NCI-H748 (cell line): ENCODE results near the gene SELENOK.

Experiments used
- DNase-seq: peaks from one replicate; lab custom pipeline; 2025; ENCODE audit not compliant: unreplicated experiment; lab: John Stamatoyannopoulos, UW

SELENOK gene

GRCh38 chr3:53884623-53885022, 7.0 kb downstream of the SELENOK start:
- no peak for DNase-seq

DNA sequence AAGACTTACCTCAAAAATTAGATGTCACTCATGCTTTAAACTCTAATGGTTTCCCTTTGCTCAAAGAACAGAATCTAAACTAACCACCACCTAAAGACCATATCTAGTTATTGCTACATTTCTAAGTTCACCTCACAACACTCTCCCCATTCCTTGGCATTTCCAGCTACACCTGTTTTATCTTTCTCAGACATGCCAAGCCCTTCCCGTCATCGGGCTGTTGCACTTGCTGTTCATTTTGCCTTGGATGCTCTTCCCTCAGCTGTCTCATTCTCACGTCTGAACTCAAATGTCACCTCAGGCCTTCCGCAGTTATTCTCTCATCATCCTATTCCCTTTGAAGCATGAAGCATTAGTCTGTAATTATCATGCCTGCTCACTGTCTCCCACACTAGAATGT, 8.7 kb downstream of the SELENOK start:
- no peak for DNase-seq

GRCh38 chr3:53881691-53882593, 9.7 kb downstream of the SELENOK start, which contains the start of gene ACTR8:
Gene ACTR8 (minus strand): TSS chr3:53882152. CDS start chr3:53882101, 51 bp downstream.
- peak; percentile 86 for DNase-seq

DNA sequence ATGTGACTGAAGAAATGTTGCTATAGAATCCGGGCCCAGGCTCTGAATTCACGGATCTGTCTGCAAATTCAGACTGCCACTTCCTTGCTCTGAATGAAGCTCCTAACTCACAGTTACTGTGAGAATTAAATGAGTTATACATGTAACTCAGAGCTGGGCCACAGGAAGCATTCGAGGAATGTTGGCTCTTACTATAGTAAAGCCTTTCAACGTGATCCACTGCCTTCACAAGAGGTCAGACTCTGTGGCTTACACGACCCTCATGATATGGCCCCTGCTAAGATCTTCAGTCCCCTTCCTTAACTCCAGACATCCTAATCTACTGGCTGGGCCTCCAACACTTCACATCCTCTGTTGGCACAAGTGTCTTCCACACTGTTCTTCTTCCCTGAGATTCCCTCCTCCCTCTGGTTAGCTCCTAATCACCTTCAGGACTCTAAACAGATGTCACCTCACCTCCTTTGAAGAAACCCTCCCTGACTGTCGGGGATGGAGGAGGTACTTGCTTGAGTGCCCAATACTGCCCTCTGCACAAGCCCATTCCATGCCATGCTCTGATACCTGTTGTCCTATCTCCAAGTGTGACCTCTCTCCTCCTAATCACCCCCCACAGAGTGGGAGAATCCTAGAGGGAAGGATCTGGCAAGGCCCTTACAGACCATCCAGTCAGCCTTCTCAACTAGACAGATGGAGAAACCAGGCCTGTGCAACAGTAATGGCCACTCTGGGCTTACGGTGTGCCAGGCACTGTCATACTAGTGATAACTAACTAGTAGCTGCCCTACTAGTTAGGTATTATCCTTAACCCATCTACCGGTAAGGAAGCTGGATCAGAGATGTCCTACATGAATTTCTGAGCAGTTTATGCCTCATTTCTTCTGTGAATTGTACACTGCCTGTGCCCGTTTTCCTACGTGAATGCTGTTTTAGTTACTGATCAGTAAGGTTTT, 11.0 kb downstream of the SELENOK start:
- DNase-seq: no peak

DNA sequence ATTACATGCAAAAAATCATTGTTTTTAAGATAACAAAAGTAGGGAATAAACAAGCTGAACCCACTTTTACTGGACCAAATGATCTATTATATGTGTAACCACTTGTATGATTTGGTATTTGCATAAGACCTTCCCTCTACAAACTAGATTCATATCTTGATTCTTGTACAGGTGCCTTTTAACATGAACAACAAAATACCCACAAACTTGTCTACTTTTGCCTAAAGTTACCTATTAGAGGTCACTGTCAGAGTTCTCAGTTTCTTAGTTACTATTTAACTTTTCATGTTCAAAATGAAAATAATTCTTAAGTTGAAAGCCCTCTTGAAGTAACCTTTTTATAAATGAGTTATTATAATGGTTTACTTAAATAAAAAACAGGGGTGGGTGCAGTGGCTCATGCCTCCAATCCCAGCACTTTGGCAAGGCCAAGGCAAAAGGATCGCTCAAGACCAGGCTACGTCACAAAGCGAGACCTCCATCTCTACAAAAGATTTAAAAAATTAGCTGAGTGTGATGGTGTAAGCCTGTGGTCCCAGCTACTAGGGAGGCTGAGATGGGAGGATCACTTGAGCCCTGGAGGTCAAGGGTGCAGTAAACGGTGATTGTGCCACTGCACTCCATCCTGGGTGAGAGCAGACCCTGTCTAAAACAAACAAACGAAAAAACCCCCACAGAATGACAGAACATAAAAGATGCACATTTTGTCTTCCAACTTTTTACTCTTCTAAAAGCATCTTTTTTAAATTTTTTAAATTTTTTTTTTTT, 25.7 kb downstream of the SELENOK start:
- DNase-seq: no peak

DNA sequence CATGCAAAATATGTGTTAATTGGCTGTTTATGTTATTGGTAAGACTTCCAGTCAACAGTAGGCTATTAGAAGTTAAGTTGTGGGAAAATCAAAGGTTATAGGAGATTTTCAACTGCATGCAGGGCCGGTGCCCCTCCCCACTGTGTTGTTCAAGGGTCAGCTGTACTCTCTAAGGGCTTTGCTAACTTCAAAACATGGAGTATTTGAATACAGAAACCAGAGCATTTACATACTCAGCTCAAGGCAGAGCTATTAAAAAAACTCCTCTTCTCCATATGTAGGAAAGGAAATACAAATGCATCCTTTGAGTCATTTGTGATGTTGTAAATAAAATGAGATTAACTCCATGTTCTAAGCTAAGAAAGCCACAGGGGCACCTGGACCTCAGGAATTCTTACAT, 28.5 kb downstream of the SELENOK start:
- DNase-seq: no peak

- no peak for DNase-seq
These were observed 29.4 kb downstream of the SELENOK start for GRCh38 chr3:53862241-53862640.

DNA sequence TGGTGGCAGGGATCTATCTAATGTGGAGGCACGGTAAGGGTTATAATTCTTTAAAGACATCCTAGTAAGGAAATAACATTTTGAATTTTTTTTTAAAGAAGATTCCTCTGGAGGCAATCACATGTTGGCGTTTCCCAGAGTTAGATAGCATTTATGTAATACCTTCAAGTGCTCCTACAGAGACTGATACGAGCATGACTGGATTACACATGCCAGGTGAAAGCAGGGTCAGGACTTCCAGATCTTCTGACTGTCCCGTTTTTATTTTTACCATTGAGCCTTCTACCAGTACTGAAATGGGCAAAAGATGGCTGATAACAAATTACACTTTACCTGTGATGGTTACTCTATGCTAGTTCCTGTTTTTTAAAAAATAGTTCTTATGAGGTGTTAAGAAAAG, 31.5 kb downstream of the SELENOK start:
- no peak for DNase-seq

DNA sequence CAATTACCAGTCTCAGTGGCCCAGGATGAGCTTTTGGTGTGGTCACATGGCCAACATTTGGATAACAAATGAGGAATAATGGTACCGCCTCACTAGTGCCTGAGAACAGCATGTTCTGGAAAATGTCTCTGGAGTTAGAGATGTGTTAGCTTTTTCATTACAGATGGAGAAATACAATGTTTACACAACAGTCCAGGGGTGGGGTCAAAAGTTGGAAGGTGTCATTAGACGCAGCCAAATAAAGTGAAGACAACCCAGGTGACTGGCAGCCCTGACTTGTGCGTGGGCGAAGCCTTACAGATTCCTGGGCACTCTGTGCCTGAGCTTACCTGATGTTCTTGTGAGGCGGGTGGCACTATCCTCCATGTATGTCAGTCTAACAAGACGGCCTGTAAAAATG, 32.5 kb downstream of the SELENOK start:
- no peak for DNase-seq

DNA sequence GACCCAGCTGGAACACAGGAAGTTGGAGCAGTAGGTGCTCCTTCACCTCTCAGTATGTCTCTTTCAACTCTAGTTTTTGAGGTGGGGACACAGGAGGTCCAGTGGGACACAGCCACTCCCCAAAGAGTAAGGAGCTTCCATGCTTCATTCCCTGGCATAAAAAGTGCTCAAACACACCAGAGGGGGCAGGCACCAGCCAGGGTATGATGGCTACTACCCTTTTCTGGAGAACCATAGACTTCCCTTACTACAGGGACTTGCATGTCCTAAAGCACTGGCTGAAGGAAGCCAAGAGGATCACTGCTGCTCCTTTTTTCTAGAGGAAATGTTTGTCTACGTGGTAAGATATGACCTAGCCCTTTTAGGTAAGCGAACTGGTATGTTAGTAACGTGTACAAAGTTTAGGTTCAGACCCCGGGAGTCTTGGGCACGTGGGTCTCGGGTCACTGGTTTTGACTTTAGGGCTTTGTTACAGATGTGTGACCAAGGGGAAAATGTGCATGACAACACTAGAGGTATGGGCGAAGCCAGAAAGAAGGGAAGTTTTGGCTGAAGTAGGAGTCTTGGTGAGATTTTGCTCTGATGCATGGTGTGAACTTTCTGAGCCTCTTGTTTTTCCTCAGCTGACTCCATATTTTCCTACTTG, 33.4 kb downstream of the SELENOK start:
- DNase-seq: no peak

GRCh38 chr3:53856964-53857363, 34.7 kb downstream of the SELENOK start:
- no peak for DNase-seq

GRCh38 chr3:53850895-53851294, 40.8 kb downstream of the SELENOK start:
- no peak for DNase-seq

DNA sequence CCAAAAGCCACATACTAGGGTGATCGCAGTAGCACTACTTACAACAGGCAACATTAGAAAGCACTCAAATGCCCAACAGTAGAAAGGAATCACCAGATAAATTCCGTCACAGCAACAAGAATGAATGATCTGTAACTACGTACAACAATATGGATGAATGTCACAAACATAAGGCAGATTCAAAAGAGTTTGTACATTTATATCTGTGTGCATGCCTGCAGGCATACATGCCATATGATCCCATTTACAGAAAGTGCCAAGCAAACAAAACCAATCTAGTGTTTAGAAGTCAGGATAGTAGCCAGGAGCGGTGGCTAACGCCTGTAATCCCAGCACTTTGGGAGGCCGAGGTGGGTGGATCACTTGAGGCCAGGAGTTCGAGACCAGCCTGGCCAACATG, 41.7 kb downstream of the SELENOK start:
- no peak for DNase-seq

- peak; percentile 37 for DNase-seq
These were observed 44.9 kb downstream of the SELENOK start for GRCh38 chr3:53846851-53847155.

DNA sequence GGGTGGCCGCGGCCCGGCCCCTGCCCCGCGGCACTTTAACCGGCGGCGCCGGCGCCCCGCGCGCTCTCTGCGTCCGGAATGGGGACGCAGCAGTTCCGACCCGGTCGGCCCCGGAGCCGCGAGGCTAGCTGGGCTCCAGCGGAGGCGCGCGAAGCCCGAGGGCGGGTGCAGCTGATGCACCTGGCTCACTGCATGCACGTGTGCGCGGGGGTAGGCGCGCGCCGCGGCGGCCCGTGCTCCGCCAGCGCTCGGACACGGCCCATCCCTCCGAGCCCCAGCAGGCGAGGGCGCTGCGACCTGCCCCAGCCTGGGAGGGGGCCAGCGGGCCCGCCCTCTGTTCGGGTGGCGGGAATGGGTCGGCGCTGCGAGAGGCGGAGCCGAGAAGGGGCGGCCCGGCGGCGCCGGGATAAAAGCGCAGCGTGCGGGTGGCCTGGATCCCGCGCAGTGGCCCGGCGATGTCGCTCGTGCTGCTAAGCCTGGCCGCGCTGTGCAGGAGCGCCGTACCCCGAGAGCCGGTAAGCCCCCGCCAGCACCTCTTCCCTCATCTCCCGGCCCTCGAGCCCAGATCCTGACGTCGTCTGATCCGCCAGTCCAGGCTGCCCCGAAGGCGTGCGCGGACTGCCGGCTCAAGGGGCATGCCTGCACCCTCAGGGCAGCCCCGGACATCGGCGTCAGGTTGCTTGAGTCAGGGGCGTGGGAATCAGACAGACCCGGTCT, 45.4 kb downstream of the SELENOK start, which contains the start of the genes CHDH and IL17RB:
TSS of gene CHDH (minus strand) at position 286 of the 717 bp plus-strand sequence. CDS start 22,411 bp downstream, outside the sequence.
TSS of gene IL17RB (plus strand) at position 435 of the 717 bp plus-strand sequence. CDS start at position 456, 21 bp downstream.
- DNase-seq: peak; percentile 71

DNA sequence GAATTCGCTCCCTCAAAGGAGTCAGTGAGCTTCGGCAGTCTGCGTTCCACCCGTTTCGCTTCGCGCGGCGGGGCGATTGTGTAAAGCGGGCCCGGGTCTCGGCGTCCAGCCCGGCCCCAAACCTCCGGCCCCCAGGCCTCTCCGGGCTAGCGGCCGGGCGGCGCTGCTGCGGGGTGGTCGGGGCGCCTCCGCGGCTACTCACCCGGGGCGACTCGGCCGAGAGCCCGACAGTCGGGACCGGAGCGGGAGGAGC, 45.9 kb downstream of the SELENOK start:
- no peak for DNase-seq

DNA sequence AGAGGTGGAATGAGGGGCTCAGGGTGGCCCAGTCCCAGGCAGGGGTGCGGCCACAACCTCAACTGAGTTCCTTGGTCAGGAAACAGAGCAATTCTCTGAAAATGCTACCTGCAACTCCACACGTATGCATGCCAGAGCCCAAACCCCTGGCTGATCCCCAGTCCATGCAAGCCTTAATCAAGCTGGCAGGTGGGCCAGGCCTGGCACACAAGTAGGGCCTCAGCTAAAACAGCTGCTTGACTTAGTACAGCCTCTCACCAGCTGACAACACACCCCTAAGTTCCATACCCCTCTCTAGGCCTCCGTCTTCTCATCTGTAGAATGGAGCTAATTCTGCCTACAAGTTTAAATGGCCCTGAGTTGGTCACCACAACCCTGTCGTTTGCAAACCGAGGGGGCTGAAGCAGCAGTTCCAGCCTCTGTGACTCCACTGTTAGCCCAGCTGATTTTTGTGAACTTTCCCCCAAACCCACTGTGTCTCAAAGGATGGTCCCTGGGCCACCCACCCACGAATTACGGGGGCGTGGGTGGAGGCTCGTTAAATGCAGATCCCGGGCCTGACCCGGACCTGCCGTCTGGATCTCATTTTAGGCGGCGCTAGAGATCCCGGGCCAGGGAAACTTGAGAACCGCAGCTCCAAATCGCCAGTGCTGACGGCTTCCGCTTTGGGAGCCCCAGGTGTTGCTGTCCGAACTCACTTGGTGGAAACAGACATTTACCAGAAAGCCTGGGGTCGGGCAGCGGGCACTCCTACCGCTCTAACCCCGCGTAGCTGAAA, 46.4 kb downstream of the SELENOK start:
- DNase-seq: peak; percentile 39

- no peak for DNase-seq
These were observed 47.2 kb downstream of the SELENOK start for GRCh38 chr3:53844262-53845102.
